Endothelial cell of umbilical vein (primary cell): Measurements from ENCODE around the gene SFMBT2. TPM values are rescaled to one million over a fixed set of nuclear protein-coding genes. Genes with fewer than 3 reads are reported as not detected.

Source experiments
- BruUV-seq: library from RNA; stranded (reverse); fragments of 400-500 nt; replicated peaks from 2 replicates; lab custom pipeline; 2021; lab: Mats Ljungman, UMichigan
- CTCF ChIA-PET: fragments of 300-600, 350-600 bp; sonication (Branson Sonifier 250); formaldehyde crosslinking; loops from one replicate; lab custom pipeline; 2021; ENCODE audit warnings: antibody characterized with exemption, inconsistent platforms; lab: Charles Lee
- POLR2A ChIA-PET: fragments of 300-600, 350-600 bp; sonication (Branson Sonifier 250); formaldehyde crosslinking; loops from one replicate; lab custom pipeline; 2021; ENCODE audit warnings: antibody characterized with exemption, inconsistent platforms; lab: Charles Lee
- DNase-seq: peaks from one replicate; pipeline ENCODE4 v3.0.0-alpha.2; 2011; ENCODE audit warnings: low read depth, low spot score
- FAIRE-seq: peaks from 2 replicates; lab custom pipeline; 2011; peaks lifted over from hg19 to GRCh38; lab: Jason Lieb, UNC
- H2AFZ ChIP-seq: 2 replicates; pipeline ENCODE4 v1.6.0; 2012; ENCODE audit warnings: low read depth, low read length, control low read depth, inconsistent platforms
- H3K27ac ChIP-seq: 2 replicates; pipeline ENCODE4 v1.5.1; 2011; ENCODE audit warnings: low read depth, mild to moderate bottlenecking, control low read depth, low read length, moderate library complexity; ENCODE audit not compliant: insufficient read depth
- H3K27me3 ChIP-seq, 2 experiments: 2 replicates each; pipeline versions ENCODE4 v1.6.0 to v1.6.1; 2011; ENCODE audit warnings: low read length in 2 of 2, mixed read lengths in 1 of 2; ENCODE audit not compliant: control insufficient read depth in 2 of 2, insufficient read depth in 2 of 2
- H3K36me3 ChIP-seq, 2 experiments: 2 replicates in 1 of 2; 3 replicates in 1 of 2; pipeline ENCODE4 v1.5.1; 2011; ENCODE audit warnings: low read length in 2 of 2, mild to moderate bottlenecking in 1 of 2, moderate library complexity in 1 of 2; ENCODE audit not compliant: control insufficient read depth in 2 of 2, insufficient read depth in 2 of 2; ENCODE audit errors: extremely low read depth in 1 of 2
- H3K4me1 ChIP-seq: 3 replicates; pipeline ENCODE4 v1.5.1; 2011; ENCODE audit warnings: mild to moderate bottlenecking, low read length; ENCODE audit not compliant: control insufficient read depth, insufficient read depth; ENCODE audit errors: extremely low read depth
- H3K4me2 ChIP-seq: 2 replicates; pipeline ENCODE4 v1.6.1; 2011; ENCODE audit warnings: low read length, control low read depth, mixed read lengths; ENCODE audit not compliant: insufficient read depth
- H3K4me3 ChIP-seq, 3 experiments: fragments of 200-600 bp in 1 of 3; sonication (generic), shearing (Covaris generic) in 1 of 3; replicated peaks in 1 of 3; 2 replicates each; pipeline ENCODE4 v1.5.1; 2011 to 2016; ENCODE audit warnings: control low read depth in 3 of 3, low read length in 3 of 3, mild to moderate bottlenecking in 2 of 3, inconsistent platforms in 1 of 3, low read depth in 1 of 3, moderate library complexity in 1 of 3; ENCODE audit not compliant: insufficient read depth in 1 of 3
- H3K79me2 ChIP-seq: 2 replicates; pipeline ENCODE4 v1.6.0; 2012; ENCODE audit warnings: low read length, inconsistent platforms; ENCODE audit not compliant: control insufficient read depth, insufficient read depth
- H3K9ac ChIP-seq: replicated peaks from 2 replicates; pipeline ENCODE3; 2011; ENCODE audit warnings: low read length, control low read depth; ENCODE audit not compliant: insufficient read depth; ENCODE audit errors: extremely low read depth
- H3K9me1 ChIP-seq: replicated peaks from 3 replicates; pipeline ENCODE4 v1.6.0; 2011; ENCODE audit warnings: mild to moderate bottlenecking, low read length; ENCODE audit not compliant: control insufficient read depth, insufficient read depth; ENCODE audit errors: extremely low read depth
- H3K9me3 ChIP-seq: replicated peaks from 2 replicates; pipeline ENCODE4 v1.5.1; 2012; ENCODE audit warnings: low read length, inconsistent platforms; ENCODE audit not compliant: control insufficient read depth, insufficient read depth
- H4K20me1 ChIP-seq: replicated peaks from 2 replicates; pipeline ENCODE3; 2011; ENCODE audit warnings: mild to moderate bottlenecking, low read length; ENCODE audit not compliant: control insufficient read depth, insufficient read depth; ENCODE audit errors: extremely low read depth
- CTCF ChIP-seq, 2 donors: IDR thresholded peaks; 1 replicate in 1 of 2; 2 replicates in 1 of 2; pipeline ENCODE4 v1.5.1; 2011; ENCODE audit warnings: low read length in 2 of 2, mild to moderate bottlenecking in 2 of 2, moderate library complexity in 2 of 2, control low read depth in 1 of 2, inconsistent platforms in 1 of 2, low read depth in 1 of 2; ENCODE audit not compliant: insufficient read depth in 1 of 2; ENCODE audit errors: extremely low read depth in 1 of 2
- EZH2 ChIP-seq: IDR thresholded peaks from 2 replicates; pipeline ENCODE4 v1.6.1; 2012; ENCODE audit warnings: borderline replicate concordance, low read depth, mild to moderate bottlenecking, moderate library complexity, low read length, inconsistent platforms; ENCODE audit not compliant: severe bottlenecking
- GATA2 ChIP-seq: IDR thresholded peaks from 2 replicates; pipeline ENCODE4 v1.7.0; 2011; ENCODE audit warnings: low read depth, mild to moderate bottlenecking, moderate library complexity, mixed read lengths, low read length; ENCODE audit not compliant: insufficient read length, insufficient read depth
- JUN ChIP-seq: IDR thresholded peaks from 2 replicates; pipeline ENCODE4 v1.6.1; 2011; ENCODE audit warnings: borderline replicate concordance, low read depth; ENCODE audit not compliant: insufficient read length, insufficient read depth
- MAX ChIP-seq: IDR thresholded peaks from 2 replicates; pipeline ENCODE4 v1.6.1; 2011; ENCODE audit not compliant: insufficient read depth, insufficient read length
- POLR2A ChIP-seq: IDR thresholded peaks from 2 replicates; pipeline ENCODE4 v1.6.1; 2012; ENCODE audit warnings: low read depth, mild to moderate bottlenecking, control low read depth, low read length
- POLR2AphosphoS5 ChIP-seq: IDR thresholded peaks from 2 replicates; pipeline ENCODE4 v1.6.1; 2012; ENCODE audit warnings: low read depth, mild to moderate bottlenecking, control low read depth, low read length, moderate library complexity; ENCODE audit not compliant: insufficient read depth
- dilution Hi-C: fragments of 300-500 bp; cut with MboI; formaldehyde crosslinking; loops from one replicate; pipeline ENCODE4 v1.15.0; 2019; ENCODE audit warnings: low sequenced_read_pairs; ENCODE audit not compliant: extremely low pct_ligation_motif_present
- intact Hi-C: fragments of 100-400 bp; cut with micrococcal nuclease; formaldehyde crosslinking; loops from one replicate; pipeline ENCODE4 v1.10.0; 2022
- polyA plus RNA-seq, 4 experiments: library from polyadenylated mRNA; depleted of rRNA in 3 of 4; stranded (reverse) in 3 of 4; unstranded in 1 of 4; fragments of >200 nt; gene quantifications; 2 replicates each; pipeline versions ENCODE4 v1.2.1 to v1.2.3, GENCODE V29; 2011 to 2012; ENCODE audit warnings: missing spikeins in 1 of 4
- total RNA-seq: library from RNA; stranded (reverse); gene quantifications from 2 replicates; pipeline ENCODE4 v1.2.3, GENCODE V29; 2021

SFMBT2 gene
- total and polyA plus RNA-seq, 2 donors (not counting 3 experiments of a cell fraction or from before 2014, with no cell fraction given), result 0.14 to 0.64 TPM

GRCh38 chr10:7432884-7433726 lies 22.3 kb upstream of the SFMBT2 start:
- dilution Hi-C loops, result no loop called here
- H3K79me2 ChIP-seq, result no peaks in the 10 kb centered on the region

More at GRCh38 chr10:7432884-7433726, 22.3 kb upstream of the SFMBT2 start:
- Histone ChIP-seq H3K9me1 (no peaks in the 10 kb centered on the region), H3K36me3 (no peaks in the 10 kb centered on the region), H3K27me3 (no peaks in the 10 kb centered on the region), H3K9me3 (no peaks in the 10 kb centered on the region), H3K4me1 (no peaks in the 10 kb centered on the region), H2AFZ (no peak overlapping the region), H3K4me3 (no peak overlapping the region), H3K4me2 (no peak overlapping the region), H4K20me1 (no peaks in the 10 kb centered on the region), H3K27ac (no peak overlapping the region), H3K9ac (no peak overlapping the region)
- no peak for TF ChIP-seq MAX
- TF ChIP-seq EZH2, result no peak
- TF ChIP-seq POLR2A, result no peak
- TF ChIP-seq POLR2AphosphoS5, result no peak
- TF ChIP-seq CTCF (IDR thresholded peaks at IDR 0.05; ENCODE audit: extremely low read depth in 1 of 2, insufficient read depth in 1 of 2, low read depth in 1 of 2, low read length in 2 of 2), result no peak
- no peak for TF ChIP-seq JUN
- no peak for TF ChIP-seq GATA2
- FAIRE-seq, result no peak
- CTCF ChIA-PET, result no interaction called here
- DNase-seq, result peak; percentile 13
- POLR2A ChIA-PET, result no interaction called here
- intact Hi-C loops, result no loop called here
- BruUV-seq, result no TSS peak
